Stomach (tissue), 9 donors: ENCODE results near the gene P2RY12. TPM values are rescaled to one million over a fixed set of nuclear protein-coding genes. Genes with fewer than 3 reads are reported as not detected.

Experiments
- DNase-seq, 2 donors: peaks; one replicate each; pipeline versions ENCODE4 v3.0.0 to v3.0.0-alpha.2; 2013 to 2019
- H3K27ac ChIP-seq, 5 donors: fragments of 200-600 bp in 4 of 5; sonication (generic) in 4 of 5; one replicate each; pipeline ENCODE4 v1.5.1; 2013 to 2019; ENCODE audit warnings: mild to moderate bottlenecking in 1 of 5, moderate library complexity in 1 of 5
- H3K27me3 ChIP-seq, 3 donors: fragments of 200-600 bp; sonication (generic); one replicate each; pipeline ENCODE4 v1.5.1; 2017 to 2019; ENCODE audit warnings: mixed run types in 1 of 3
- H3K36me3 ChIP-seq, 4 donors: fragments of 200-600 bp; sonication (generic); 1 replicate in 3 of 4; 2 replicates in 1 of 4; pipeline ENCODE4 v1.5.1; 2016 to 2019
- H3K4me1 ChIP-seq, 4 donors: fragments of 200-600 bp; sonication (generic); one replicate each; pipeline ENCODE4 v1.5.1; 2016 to 2019
- H3K4me3 ChIP-seq, 4 donors: fragments of 200-600 bp; sonication (generic) in 3 of 4; one replicate each; pipeline ENCODE4 v1.5.1; 2016 to 2019; ENCODE audit warnings: mild to moderate bottlenecking in 1 of 4
- H3K9me3 ChIP-seq, 4 donors: fragments of 200-600 bp; sonication (generic); one replicate each; pipeline ENCODE4 v1.5.1; 2016 to 2019
- EP300 ChIP-seq: sonication (generic); formaldehyde crosslinking; IDR thresholded peaks from one replicate; pipeline ENCODE4 v1.6.1; 2017; ENCODE audit warnings: antibody characterized with exemption
- POLR2A ChIP-seq, 4 donors: fragments of 450-650 bp; IDR thresholded peaks; one replicate each; pipeline ENCODE4 v1.6.1; 2016; ENCODE audit warnings: antibody characterized with exemption in 4 of 4, control low read depth in 2 of 4, mild to moderate bottlenecking in 1 of 4, moderate library complexity in 1 of 4
- POLR2AphosphoS5 ChIP-seq, 3 donors: sonication (generic); formaldehyde crosslinking; IDR thresholded peaks; one replicate each; pipeline ENCODE4 v1.6.1; 2016; ENCODE audit warnings: antibody characterized with exemption in 3 of 3
- WGBS, 5 donors: extraction: QIAGEN DNeasy Blood & Tissue Kit in 3 of 5; methylation state at CpG; one replicate each; pipeline versions ENCODE4 v1.1.5 to v1.1.7; 2013 to 2018; 5-methylcytosine and 5-hydroxymethylcytosine counted together
- intact Hi-C: fragments of 100-400 bp; cut with DNase I; formaldehyde crosslinking; loops from one replicate; pipeline ENCODE4 v1.15.1; 2023; ENCODE audit warnings: low total_unique reads
- polyA plus RNA-seq, 3 donors: library from polyadenylated mRNA; stranded (reverse); fragments of 200-250 nt; gene quantifications; one replicate each; pipeline ENCODE4 v1.2.3, GENCODE V29; 2013
- total RNA-seq, 5 donors: library from RNA; depleted of rRNA; stranded (reverse); fragments of >200 nt; gene quantifications; one replicate each; pipeline versions ENCODE4 v1.1.0 to v1.2.3, GENCODE V29; 2014 to 2016
- TF ChIP-seq, protein P1 (sequence below), 7 experiments: fragments of 450-650 bp in 4 of 7; fragments of 200-600 bp in 3 of 7; sonication (generic) in 3 of 7; IDR thresholded peaks; one replicate each; pipeline ENCODE4 v1.5.1; 2016 to 2019; ENCODE audit warnings: antibody characterized with exemption in 7 of 7, control low read depth in 2 of 7, mild to moderate bottlenecking in 1 of 7
- donor health status: healthy with polysubstance abuse.
- donor health status: Bipolar disorder and iron deficiency.
- donor health status: healthy.

Gene P2RY12
- total and polyA plus RNA-seq, 8 donors: 0.40 to 4.8 (median 0.46) TPM; not detected in 3

DNA sequence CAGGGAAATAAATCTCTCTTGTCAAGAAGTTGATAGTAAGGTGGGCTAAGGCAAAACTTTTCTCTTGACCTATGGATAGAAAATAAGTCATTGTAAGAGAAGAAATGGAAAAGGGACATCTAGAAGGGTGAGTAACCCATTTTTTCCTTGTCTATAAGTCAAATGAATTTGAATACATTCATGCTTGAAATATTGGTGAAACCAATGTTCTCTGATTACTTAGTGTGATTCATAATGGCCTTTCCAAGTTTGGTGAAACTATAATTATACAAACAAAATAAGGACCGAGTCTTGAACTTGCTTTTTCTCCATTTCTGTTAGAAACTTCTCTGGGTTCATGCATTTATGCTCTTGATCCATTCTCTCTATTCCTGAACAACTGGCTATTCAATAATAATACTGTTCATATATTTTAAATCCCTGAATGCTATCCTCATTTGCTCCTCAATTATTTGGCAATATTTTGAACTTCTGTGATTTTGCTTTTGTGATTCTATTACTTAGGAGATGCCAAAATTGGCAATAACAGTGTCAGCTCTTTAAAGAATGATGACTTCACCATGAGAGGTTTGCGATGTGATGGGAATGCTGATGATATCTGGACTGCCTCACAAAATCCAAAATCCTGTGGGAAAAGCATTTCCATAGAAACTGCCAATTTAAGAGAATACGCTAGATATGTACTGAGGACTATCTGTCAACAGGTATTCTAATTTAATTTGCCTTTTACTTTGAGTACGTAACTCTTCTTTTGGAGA lies 12.3 kb downstream of the P2RY12 start:
- no peaks in the 10 kb centered on the region for H3K36me3 ChIP-seq
- no peak for DNase-seq
- no peaks in the 10 kb centered on the region for H3K9me3 ChIP-seq
- intact Hi-C loops: no loop called here
- H3K4me3 ChIP-seq: no peak overlapping the region
- WGBS, 5 donors: 79 to 94% (median 92%) methylated on average over 4 of the region's 4 CpGs
- no peaks in the 10 kb centered on the region for H3K4me1 ChIP-seq
- H3K27me3 ChIP-seq: no peaks in the 10 kb centered on the region
- no peak overlapping the region for H3K27ac ChIP-seq
- TF ChIP-seq, protein P1, sequence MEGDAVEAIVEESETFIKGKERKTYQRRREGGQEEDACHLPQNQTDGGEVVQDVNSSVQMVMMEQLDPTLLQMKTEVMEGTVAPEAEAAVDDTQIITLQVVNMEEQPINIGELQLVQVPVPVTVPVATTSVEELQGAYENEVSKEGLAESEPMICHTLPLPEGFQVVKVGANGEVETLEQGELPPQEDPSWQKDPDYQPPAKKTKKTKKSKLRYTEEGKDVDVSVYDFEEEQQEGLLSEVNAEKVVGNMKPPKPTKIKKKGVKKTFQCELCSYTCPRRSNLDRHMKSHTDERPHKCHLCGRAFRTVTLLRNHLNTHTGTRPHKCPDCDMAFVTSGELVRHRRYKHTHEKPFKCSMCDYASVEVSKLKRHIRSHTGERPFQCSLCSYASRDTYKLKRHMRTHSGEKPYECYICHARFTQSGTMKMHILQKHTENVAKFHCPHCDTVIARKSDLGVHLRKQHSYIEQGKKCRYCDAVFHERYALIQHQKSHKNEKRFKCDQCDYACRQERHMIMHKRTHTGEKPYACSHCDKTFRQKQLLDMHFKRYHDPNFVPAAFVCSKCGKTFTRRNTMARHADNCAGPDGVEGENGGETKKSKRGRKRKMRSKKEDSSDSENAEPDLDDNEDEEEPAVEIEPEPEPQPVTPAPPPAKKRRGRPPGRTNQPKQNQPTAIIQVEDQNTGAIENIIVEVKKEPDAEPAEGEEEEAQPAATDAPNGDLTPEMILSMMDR (IDR thresholded peaks at IDR 0.05): no peak
- TF ChIP-seq EP300: no peak
- TF ChIP-seq POLR2A (IDR thresholded peaks at IDR 0.05): no peak

- TF ChIP-seq, protein P1 (IDR thresholded peaks at IDR 0.05): no peak
Observed at GRCh38 chr3:151371526-151371925, 13.0 kb downstream of the P2RY12 start.

DNA sequence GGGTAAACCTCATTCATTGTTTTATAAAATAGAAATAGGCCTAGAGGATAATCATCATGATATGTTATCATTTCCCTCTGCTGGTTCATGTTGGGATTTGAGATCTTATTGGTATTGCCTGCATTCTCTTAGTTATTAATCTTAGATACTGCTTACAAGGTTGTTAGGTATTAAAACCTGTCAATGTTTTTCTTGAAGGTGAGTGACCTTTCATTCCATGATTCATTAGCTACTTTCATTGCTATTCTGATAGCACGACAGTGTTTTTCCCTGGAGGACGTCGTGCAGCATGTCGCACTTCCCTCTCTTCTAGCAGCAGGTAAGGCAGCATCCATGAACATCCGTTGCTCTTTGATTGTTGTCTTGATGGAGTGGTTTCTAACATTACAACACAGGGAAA lies 17.1 kb downstream of the P2RY12 start:
- H3K27ac ChIP-seq: no peak overlapping the region
- H3K4me3 ChIP-seq: no peak overlapping the region
- H3K36me3 ChIP-seq: no peaks in the 10 kb centered on the region
- H3K4me1 ChIP-seq: no peaks in the 10 kb centered on the region
- TF ChIP-seq, protein P1 (IDR thresholded peaks at IDR 0.05): no peak
- TF ChIP-seq POLR2AphosphoS5 (IDR thresholded peaks at IDR 0.05) (no peak), POLR2A (IDR thresholded peaks at IDR 0.05) (no peak), EP300 (no peak)
- H3K27me3 ChIP-seq: no peaks in the 10 kb centered on the region
- intact Hi-C loops: no loop called here
- H3K9me3 ChIP-seq: no peaks in the 10 kb centered on the region
- WGBS, 5 donors: 63 to 79% (median 67%) methylated on average over 5 of the region's 5 CpGs
- no peak for DNase-seq

More at GRCh38 chr3:151371526-151371925, 13.0 kb downstream of the P2RY12 start:
- Histone ChIP-seq H3K9me3 (no peaks in the 10 kb centered on the region), H3K27me3 (no peaks in the 10 kb centered on the region), H3K4me1 (no peaks in the 10 kb centered on the region), H3K27ac (no peak overlapping the region), H3K36me3 (no peaks in the 10 kb centered on the region), H3K4me3 (no peak overlapping the region)
- intact Hi-C loops: no loop called here
- no peak for DNase-seq

GRCh38 chr3:151366993-151367392 lies 17.6 kb downstream of the P2RY12 start:
- Histone ChIP-seq H3K9me3 (no peaks in the 10 kb centered on the region), H3K27ac (no peak overlapping the region), H3K27me3 (no peaks in the 10 kb centered on the region), H3K36me3 (no peaks in the 10 kb centered on the region), H3K4me3 (no peak overlapping the region), H3K4me1 (no peaks in the 10 kb centered on the region)
- TF ChIP-seq, protein P1 (IDR thresholded peaks at IDR 0.05): no peak
- no peak for TF ChIP-seq EP300
- TF ChIP-seq POLR2AphosphoS5 (IDR thresholded peaks at IDR 0.05): no peak
- no peak for TF ChIP-seq POLR2A (IDR thresholded peaks at IDR 0.05)
- 75 to 83% (median 79%) methylated on average over 3 of the region's 3 CpGs for WGBS, 5 donors
- intact Hi-C loops: no loop called here
- no peak for DNase-seq
